NCI-H2196 (cell line): Measurements from ENCODE around the gene EMP1.
A peak's percentile ranks its signal among the peaks of the same experiment; 100 is the strongest.

Experiments
- DNase-seq: peaks from one replicate; lab custom pipeline; 2025; ENCODE audit not compliant: unreplicated experiment; lab: John Stamatoyannopoulos, UW

EMP1 gene

DNA sequence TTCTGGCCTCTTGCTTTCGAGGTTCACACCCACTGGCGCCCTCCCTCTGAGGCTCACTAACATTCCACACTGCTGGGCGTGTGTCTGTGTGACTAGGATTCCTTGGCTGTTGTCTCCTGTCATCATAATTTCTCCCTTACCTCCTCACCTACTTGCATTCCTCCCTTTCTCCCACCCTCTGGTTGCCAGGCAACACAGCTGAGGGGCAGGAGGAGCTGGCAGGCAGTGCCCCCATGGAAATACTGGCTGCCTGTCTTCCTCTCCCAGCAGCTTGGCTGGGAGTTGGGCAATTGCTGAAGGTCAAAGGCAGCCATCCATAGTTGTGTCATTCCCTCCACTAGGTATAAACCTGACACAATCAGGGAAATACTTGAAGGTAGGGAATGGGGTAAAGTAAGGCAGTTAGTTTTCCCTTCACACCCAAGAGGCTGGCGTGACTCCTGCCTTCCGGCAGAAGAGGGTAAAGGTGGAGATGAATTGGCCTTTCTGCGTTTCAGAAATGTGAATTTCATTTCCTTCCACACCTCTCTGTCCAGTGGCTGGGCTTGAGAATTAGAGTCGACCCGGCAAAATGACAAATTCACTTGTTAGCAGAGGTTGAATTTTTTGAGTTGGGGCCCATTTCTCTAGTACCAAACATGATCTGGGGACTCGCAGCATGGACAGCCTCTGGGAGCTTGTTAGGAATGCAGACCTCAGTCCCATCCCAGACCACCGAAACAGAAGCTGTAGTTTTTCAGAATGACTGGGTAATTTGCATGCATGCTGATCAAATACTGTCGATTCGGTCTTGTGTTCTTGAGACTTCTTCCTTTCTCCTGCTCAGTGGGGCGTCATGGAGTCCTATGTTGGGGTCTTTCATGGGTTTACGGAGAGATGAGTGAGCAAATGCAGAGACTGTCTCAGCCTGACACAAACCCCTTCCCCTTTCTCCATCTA, 24.3 kb upstream of the EMP1 start:
- DNase-seq: no peak

- DNase-seq: no peak
Observed at GRCh38 chr12:13173012-13173932, 23.3 kb upstream of the EMP1 start.

- no peak for DNase-seq
Observed at GRCh38 chr12:13175499-13175898, 21.0 kb upstream of the EMP1 start.

- no peak for DNase-seq
Observed at GRCh38 chr12:13176256-13176655, 20.3 kb upstream of the EMP1 start.

GRCh38 chr12:13177373-13177772, 19.2 kb upstream of the EMP1 start:
- no peak for DNase-seq

DNA sequence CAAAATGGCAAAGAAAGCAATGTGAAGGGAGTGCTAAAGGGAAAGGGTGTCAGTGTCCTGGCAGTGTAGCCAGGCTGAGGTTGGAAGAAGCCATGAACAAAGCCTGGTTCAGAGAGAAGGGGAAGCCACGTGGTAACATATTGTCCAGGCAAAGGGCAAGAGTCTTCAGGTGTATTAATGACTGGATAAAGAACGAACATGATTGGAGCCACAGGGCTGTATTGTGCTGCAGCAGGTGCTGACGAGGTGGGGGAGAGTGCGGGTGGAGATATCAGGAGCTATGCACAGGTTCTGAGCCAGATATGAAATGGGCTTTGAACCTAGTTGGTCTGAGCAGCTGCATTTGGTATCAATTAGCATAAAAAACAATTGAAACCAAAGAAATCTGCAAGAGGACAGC, 18.6 kb upstream of the EMP1 start:
- no peak for DNase-seq

- no peak for DNase-seq
Observed at GRCh38 chr12:13178568-13179210, 17.8 kb upstream of the EMP1 start.

- DNase-seq: peak; percentile 20
Observed at GRCh38 chr12:13179211-13180074, 17.1 kb upstream of the EMP1 start.

- DNase-seq: no peak
Observed at GRCh38 chr12:13181375-13182070, 15.0 kb upstream of the EMP1 start.

DNA sequence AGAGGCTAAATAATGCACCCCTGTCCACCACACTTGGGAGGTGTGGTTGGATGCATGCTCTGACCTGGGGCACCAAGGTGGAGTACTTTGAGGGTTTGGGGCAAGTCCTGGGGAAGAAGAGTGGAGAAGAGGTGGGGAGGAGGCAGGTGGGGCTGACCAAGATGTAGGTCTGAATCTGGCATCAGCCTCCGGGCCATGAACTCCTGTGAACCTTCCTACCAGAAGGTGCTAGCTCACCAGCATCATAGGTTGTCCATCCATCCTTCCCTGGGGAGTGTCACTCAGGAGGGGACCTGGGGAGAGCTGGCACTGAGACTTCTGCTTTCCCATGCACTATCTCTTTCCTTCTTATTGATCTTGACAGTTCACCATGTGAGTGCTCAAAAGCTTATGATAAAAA, 13.6 kb upstream of the EMP1 start:
- DNase-seq: no peak

DNA sequence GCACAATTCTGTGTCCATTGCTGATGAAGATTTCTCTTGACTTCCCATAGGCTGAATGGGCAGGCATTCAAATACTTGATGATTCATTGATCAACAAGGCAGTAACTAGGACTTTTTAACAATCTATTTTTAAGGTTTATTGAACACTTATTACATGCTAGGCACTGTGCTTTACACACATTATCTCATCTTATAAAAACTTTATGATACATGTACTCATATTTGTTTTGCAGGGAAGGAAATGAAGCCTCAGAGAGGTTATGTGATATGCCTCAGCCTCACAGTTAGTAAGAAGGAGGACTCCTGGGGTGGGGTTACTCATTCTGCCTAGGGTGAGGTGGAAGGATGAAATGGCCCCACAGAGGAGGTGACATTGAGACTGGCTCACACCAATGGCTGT, 12.9 kb upstream of the EMP1 start:
- DNase-seq: no peak

- no peak for DNase-seq
Observed at GRCh38 chr12:13186302-13186701, 10.2 kb upstream of the EMP1 start.

DNA sequence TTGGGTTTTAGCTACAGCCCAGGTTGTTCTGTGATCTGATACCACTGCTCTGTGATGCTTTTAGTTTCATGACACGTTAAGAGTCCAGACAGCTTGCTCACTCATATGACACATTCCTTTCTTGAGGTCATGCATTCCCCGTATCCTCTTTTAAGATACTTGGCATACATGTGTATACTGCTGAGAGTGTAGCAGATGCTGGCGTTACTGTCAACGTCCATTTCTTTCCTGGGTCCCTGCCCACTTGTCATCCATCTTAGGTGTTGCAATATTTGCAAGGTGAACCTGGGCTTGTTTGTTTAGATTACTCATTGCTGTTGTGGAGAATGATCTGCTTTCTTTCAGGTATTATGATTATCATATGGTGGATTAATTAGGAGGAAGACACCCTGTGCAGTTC, 9.1 kb upstream of the EMP1 start:
- peak; percentile 5 for DNase-seq

DNA sequence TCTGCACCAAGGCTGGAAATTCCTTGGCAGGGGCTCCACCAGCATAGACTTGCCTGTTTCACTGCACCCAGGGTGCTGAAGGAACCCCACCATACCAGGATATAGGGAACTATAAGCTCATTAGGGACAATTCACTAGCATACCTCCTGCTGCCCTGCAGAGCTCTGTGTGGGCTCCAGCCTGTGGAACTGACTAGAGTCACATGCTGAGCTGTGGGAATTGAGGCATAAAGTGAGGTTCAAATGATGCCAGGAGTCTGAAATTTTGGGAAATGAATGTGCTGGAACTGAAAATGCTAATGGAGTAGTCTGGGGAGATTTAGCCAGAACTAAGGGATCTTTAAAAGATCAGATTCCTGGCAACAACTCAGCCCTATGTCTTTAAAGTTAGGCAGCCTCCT, 7.3 kb upstream of the EMP1 start:
- DNase-seq: no peak

DNA sequence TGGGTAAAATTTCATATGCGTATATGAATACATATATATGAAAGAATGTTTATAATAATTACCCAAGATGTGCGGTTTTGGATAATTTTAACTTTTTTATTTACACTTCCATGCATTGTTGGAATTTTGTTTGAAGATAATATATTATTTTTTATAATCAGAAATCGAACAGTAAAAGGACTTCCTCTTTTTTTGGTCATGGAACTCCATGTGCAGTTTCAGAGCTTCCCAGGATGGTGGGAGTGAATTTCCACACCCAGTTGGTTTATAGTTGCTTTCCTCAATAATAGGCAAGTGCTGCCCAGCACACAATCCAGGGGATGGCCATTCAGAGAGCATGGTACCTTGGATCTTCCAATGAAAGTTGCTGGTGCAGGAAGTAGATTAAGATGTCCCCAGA, 6.3 kb upstream of the EMP1 start:
- no peak for DNase-seq

DNA sequence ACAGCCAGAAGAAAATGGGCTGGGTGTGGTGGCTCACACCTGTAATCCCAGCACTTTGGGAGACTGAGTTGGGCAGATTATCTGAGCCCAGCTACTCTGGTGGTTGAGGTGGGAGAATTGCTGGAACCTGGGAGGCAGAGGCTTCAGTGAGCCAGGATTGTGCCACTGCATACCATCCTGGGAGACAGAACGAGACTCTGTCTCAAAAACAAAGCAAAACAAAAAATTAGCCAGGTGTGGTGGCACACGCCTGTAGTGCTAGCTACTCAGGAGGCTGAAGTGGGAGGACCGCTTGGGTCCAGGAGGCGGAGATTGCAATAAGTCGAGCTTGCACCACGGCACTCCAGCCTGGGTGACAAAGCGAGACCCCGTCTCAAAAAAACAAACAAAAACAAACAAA, 3.8 kb upstream of the EMP1 start:
- no peak for DNase-seq

- DNase-seq: no peak
Observed at GRCh38 chr12:13193505-13194231, 2.9 kb upstream of the EMP1 start.

GRCh38 chr12:13194401-13195110, 2.0 kb upstream of the EMP1 start:
- no peak for DNase-seq

- no peak for DNase-seq
Observed at GRCh38 chr12:13195250-13195649, 1.3 kb upstream of the EMP1 start.
